Mucosa of descending colon (tissue), 3 donors: ENCODE measurements around the gene AATF. TPM values are rescaled to one million over a fixed set of nuclear protein-coding genes. Genes with fewer than 3 reads are reported as not detected.

ENCODE experiments used
- ATAC-seq: fragments of 200-7000 bp; cut with Tn5 transposase; one replicate; pipeline ENCODE4 v1.9.1; 2020; ENCODE audit warnings: mild to moderate bottlenecking, moderate library complexity
- DNase-seq, 3 donors: peaks; one replicate each; pipeline ENCODE4 v3.0.0-alpha.2; 2020
- H3K36me3 ChIP-seq: fragments of 200-600 bp; one replicate; pipeline ENCODE4 v1.8.0; 2021; ENCODE audit warnings: low read depth, mild to moderate bottlenecking
- H3K4me1 ChIP-seq: fragments of 200-600 bp; one replicate; pipeline ENCODE4 v1.8.0; 2021; ENCODE audit warnings: low read depth, mild to moderate bottlenecking
- H3K4me3 ChIP-seq: fragments of 200-600 bp; one replicate; pipeline ENCODE4 v1.8.0; 2021; ENCODE audit warnings: mild to moderate bottlenecking
- H3K9me3 ChIP-seq: fragments of 200-600 bp; one replicate; pipeline ENCODE4 v1.8.0; 2021; ENCODE audit warnings: mild to moderate bottlenecking
- intact Hi-C, 2 donors: fragments of 100-400 bp; cut with DNase I in 1 of 2; cut with micrococcal nuclease in 1 of 2; formaldehyde crosslinking; loops; one replicate each; pipeline versions ENCODE4 v1.11.0 to v1.11.1; 2022; cut with DNase I, micrococcal nuclease
- total RNA-seq, 3 donors: library from RNA; stranded (reverse); fragmentation: NEBNext Ultra II Directional in 2 of 3; extraction: Animal tissue kit (Norgen Biotek cat#: 25700) in 2 of 3; gene quantifications; one replicate each; pipeline versions ENCODE4 v1.2.1 to v1.2.4, GENCODE V29; 2021 to 2023
- TF ChIP-seq, protein P1 (sequence below): fragments of 200-600 bp; IDR thresholded peaks from one replicate; pipeline ENCODE4 v1.8.0; 2022; ENCODE audit warnings: antibody characterized with exemption, mild to moderate bottlenecking
- donor health status: DM: no; HTN: no; CAD: no; lungs with moderate emphysema.
- donor health status: DM: no; HTN: no; CAD: no.
- donor health status: DM: no; HTN: yes; CAD: no.

AATF gene
- total RNA-seq, 3 donors from 2014 or later: 35.6 to 47.2 (median 37.9) TPM

- peaks cover 38% of the 10 kb centered on the region for H3K4me1 ChIP-seq
- no peaks in the 10 kb centered on the region for H3K36me3 ChIP-seq
- intact Hi-C loops: no loop called here
- ATAC-seq (no peak), DNase-seq (no peak)
- TF ChIP-seq, protein P1, sequence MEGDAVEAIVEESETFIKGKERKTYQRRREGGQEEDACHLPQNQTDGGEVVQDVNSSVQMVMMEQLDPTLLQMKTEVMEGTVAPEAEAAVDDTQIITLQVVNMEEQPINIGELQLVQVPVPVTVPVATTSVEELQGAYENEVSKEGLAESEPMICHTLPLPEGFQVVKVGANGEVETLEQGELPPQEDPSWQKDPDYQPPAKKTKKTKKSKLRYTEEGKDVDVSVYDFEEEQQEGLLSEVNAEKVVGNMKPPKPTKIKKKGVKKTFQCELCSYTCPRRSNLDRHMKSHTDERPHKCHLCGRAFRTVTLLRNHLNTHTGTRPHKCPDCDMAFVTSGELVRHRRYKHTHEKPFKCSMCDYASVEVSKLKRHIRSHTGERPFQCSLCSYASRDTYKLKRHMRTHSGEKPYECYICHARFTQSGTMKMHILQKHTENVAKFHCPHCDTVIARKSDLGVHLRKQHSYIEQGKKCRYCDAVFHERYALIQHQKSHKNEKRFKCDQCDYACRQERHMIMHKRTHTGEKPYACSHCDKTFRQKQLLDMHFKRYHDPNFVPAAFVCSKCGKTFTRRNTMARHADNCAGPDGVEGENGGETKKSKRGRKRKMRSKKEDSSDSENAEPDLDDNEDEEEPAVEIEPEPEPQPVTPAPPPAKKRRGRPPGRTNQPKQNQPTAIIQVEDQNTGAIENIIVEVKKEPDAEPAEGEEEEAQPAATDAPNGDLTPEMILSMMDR: no peak
- H3K9me3 ChIP-seq: no peaks in the 10 kb centered on the region
- no peak overlapping the region for H3K4me3 ChIP-seq
These were observed 16.9 kb upstream of the AATF start for GRCh38 chr17:36931697-36932382.

DNA sequence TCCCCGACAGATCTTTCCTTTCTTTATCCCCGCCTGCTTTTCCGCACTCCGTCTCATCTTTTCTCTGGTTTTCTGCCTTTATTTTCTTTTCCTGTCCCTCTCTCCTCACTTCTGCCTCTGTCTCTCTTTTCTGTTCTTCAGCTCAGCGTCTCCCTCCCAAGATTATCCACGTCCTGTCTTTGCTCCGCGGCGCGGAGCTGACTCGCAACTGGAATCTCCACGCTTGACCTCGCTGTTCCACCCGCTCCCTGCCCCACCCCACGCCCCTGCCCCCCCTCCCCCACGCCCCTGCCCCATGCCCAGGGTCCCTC is 16.4 kb upstream of the AATF start:
- Histone ChIP-seq H3K36me3 (no peaks in the 10 kb centered on the region), H3K9me3 (no peaks in the 10 kb centered on the region), H3K4me3 (no peak overlapping the region), H3K4me1 (peaks cover 43% of the 10 kb centered on the region)
- intact Hi-C loops: no loop called here
- ATAC-seq (no peak), DNase-seq (no peak)
- TF ChIP-seq, protein P1: no peak

GRCh38 chr17:36932694-36933511 is 15.9 kb upstream of the AATF start:
- TF ChIP-seq, protein P1: no peak
- no peak overlapping the region for H3K4me3 ChIP-seq
- ATAC-seq: peak; percentile 64
- H3K4me1 ChIP-seq: peaks cover 49% of the 10 kb centered on the region
- no peaks in the 10 kb centered on the region for H3K9me3 ChIP-seq
- intact Hi-C loops: no loop called here
- DNase-seq: peak; percentile 28 to 50 (median 47)
- H3K36me3 ChIP-seq: no peaks in the 10 kb centered on the region

GRCh38 chr17:36933512-36934143 is 15.1 kb upstream of the AATF start:
- Histone ChIP-seq H3K4me1 (peaks cover 56% of the 10 kb centered on the region), H3K36me3 (no peaks in the 10 kb centered on the region), H3K9me3 (no peaks in the 10 kb centered on the region), H3K4me3 (no peak overlapping the region)
- DNase-seq (no peak), ATAC-seq (no peak)
- intact Hi-C loops: no loop called here
- TF ChIP-seq, protein P1: no peak

GRCh38 chr17:36934144-36934691 is 14.5 kb upstream of the AATF start:
- intact Hi-C loops: no loop called here
- TF ChIP-seq, protein P1: no peak
- Histone ChIP-seq H3K36me3 (no peaks in the 10 kb centered on the region), H3K4me1 (peaks cover 58% of the 10 kb centered on the region), H3K4me3 (no peak overlapping the region), H3K9me3 (no peaks in the 10 kb centered on the region)
- peak in 1 of 3 donors; percentile 25 for DNase-seq
- ATAC-seq: no peak
